WTC11 (cell line): ENCODE data around the gene TPD52L2. TPM values are rescaled to one million over a fixed set of nuclear protein-coding genes. Genes with fewer than 3 reads are reported as not detected.

Experiments used
- ATAC-seq: fragments of 200-7000 bp; cut with Tn5 transposase; 2 replicates; pipeline ENCODE4 v1.10.0; 2021; ENCODE audit warnings: mild to moderate bottlenecking, moderate library complexity
- CTCF ChIA-PET: fragments of 300-600 bp; sonication (Branson Sonifier 250); formaldehyde crosslinking; loops from one replicate; lab custom pipeline; 2021; ENCODE audit warnings: antibody characterized with exemption; lab: Charles Lee
- POLR2A ChIA-PET: fragments of 350-600 bp; sonication (Branson Sonifier 250); formaldehyde crosslinking; loops from one replicate; lab custom pipeline; 2021; ENCODE audit warnings: antibody characterized with exemption; lab: Charles Lee
- DNase-seq: peaks from one replicate; pipeline ENCODE4 v3.0.0; 2021; ENCODE audit warnings: low spot score
- H3K27ac Mint-ChIP-seq: 2 replicates; pipeline ENCODE4 v1.8.0; 2021; ENCODE audit warnings: mixed read lengths
- H3K27me3 Mint-ChIP-seq: 2 replicates; pipeline ENCODE4 v1.8.0; 2021; ENCODE audit warnings: low read depth, mild to moderate bottlenecking, moderate library complexity, mixed read lengths
- H3K36me3 Mint-ChIP-seq: 2 replicates; pipeline ENCODE4 v1.8.0; 2021; ENCODE audit warnings: mixed read lengths
- H3K4me1 Mint-ChIP-seq: 2 replicates; pipeline ENCODE4 v1.8.0; 2022; ENCODE audit warnings: mixed read lengths
- H3K4me3 Mint-ChIP-seq: 2 replicates; pipeline ENCODE4 v1.8.0; 2021; ENCODE audit warnings: mild to moderate bottlenecking, moderate library complexity, mixed read lengths
- H3K9me3 Mint-ChIP-seq: 2 replicates; pipeline ENCODE4 v1.8.0; 2021; ENCODE audit warnings: mixed read lengths
- ARID4B ChIP-seq: sonication (generic); formaldehyde crosslinking; IDR thresholded peaks from 2 replicates; pipeline ENCODE4 v1.8.0; 2023; ENCODE audit warnings: missing genetic modification reagents, mild to moderate bottlenecking, borderline replicate concordance
- CREM ChIP-seq: sonication (generic); formaldehyde crosslinking; IDR thresholded peaks from 2 replicates; pipeline ENCODE4 v1.8.1; 2022; ENCODE audit warnings: mild to moderate bottlenecking, missing genetic modification reagents, moderate library complexity
- FOXJ3 ChIP-seq: sonication (generic); formaldehyde crosslinking; IDR thresholded peaks from 2 replicates; pipeline ENCODE4 v1.9.0; 2021; ENCODE audit warnings: missing genetic modification reagents, mild to moderate bottlenecking, borderline replicate concordance
- FOXK1 ChIP-seq: sonication (generic); formaldehyde crosslinking; IDR thresholded peaks from 2 replicates; pipeline ENCODE4 v1.8.0; 2022; ENCODE audit warnings: mild to moderate bottlenecking, moderate library complexity, missing genetic modification reagents
- FOXP1 ChIP-seq: sonication (generic); formaldehyde crosslinking; IDR thresholded peaks from 2 replicates; pipeline ENCODE4 v1.8.0; 2022; ENCODE audit warnings: missing genetic modification reagents, mild to moderate bottlenecking, moderate library complexity, borderline replicate concordance
- FOXP4 ChIP-seq: sonication (generic); formaldehyde crosslinking; IDR thresholded peaks from 2 replicates; pipeline ENCODE4 v1.8.0; 2022; ENCODE audit warnings: mild to moderate bottlenecking, missing genetic modification reagents
- MXD4 ChIP-seq: fragments of 250-450 bp; sonication (Bioruptor Pico); IDR thresholded peaks from 2 replicates; pipeline ENCODE4 v1.8.0; 2021; ENCODE audit warnings: mild to moderate bottlenecking, moderate library complexity, borderline replicate concordance
- MYBL2 ChIP-seq: sonication (generic); formaldehyde crosslinking; IDR thresholded peaks from 2 replicates; pipeline ENCODE4 v1.8.1; 2023; ENCODE audit warnings: mild to moderate bottlenecking, moderate library complexity, missing genetic modification reagents
- OVOL2 ChIP-seq: fragments of 250-450 bp; sonication (Bioruptor Pico); IDR thresholded peaks from 2 replicates; pipeline ENCODE4 v1.9.0; 2021; ENCODE audit warnings: mild to moderate bottlenecking, borderline replicate concordance
- ZMAT4 ChIP-seq: fragments of 250-450 bp; sonication (Bioruptor Pico); IDR thresholded peaks from 2 replicates; pipeline ENCODE4 v1.9.0; 2021; ENCODE audit warnings: mild to moderate bottlenecking
- ZNF416 ChIP-seq: fragments of 250-450 bp; sonication (Bioruptor Pico); IDR thresholded peaks from 2 replicates; pipeline ENCODE4 v1.9.0; 2021; ENCODE audit warnings: mild to moderate bottlenecking, inconsistent platforms
- ZNF423 ChIP-seq: fragments of 250-450 bp; sonication (Bioruptor Pico); IDR thresholded peaks from 2 replicates; pipeline ENCODE4 v2.1.2; 2022; ENCODE audit warnings: mild to moderate bottlenecking, moderate library complexity
- ZSCAN18 ChIP-seq: fragments of 250-450 bp; sonication (Bioruptor Pico); IDR thresholded peaks from 2 replicates; pipeline ENCODE4 v2.1.2; 2022; ENCODE audit warnings: mild to moderate bottlenecking, moderate library complexity
- total RNA-seq: library from RNA; stranded (reverse); gene quantifications from 3 replicates; pipeline ENCODE4 v1.2.3, GENCODE V29; 2021
- TF ChIP-seq, protein P1 (sequence below): sonication (generic); formaldehyde crosslinking; IDR thresholded peaks from 2 replicates; pipeline ENCODE4 v1.8.1; 2023; ENCODE audit warnings: mild to moderate bottlenecking, missing genetic modification reagents, borderline replicate concordance
- TF ChIP-seq, protein P2 (sequence below): sonication (generic); formaldehyde crosslinking; IDR thresholded peaks from 2 replicates; pipeline ENCODE4 v1.8.0; 2022; ENCODE audit warnings: mild to moderate bottlenecking, missing genetic modification reagents
- TF ChIP-seq, protein P3 (sequence below): sonication (generic); formaldehyde crosslinking; conservative IDR thresholded peaks from 2 replicates; pipeline ENCODE4 v1.8.1; 2023; ENCODE audit warnings: mild to moderate bottlenecking, low read depth, missing genetic modification reagents, moderate library complexity

Gene TPD52L2
- total RNA-seq, 1 experiment from 2014 or later, result 80.8 TPM

- TF ChIP-seq ZSCAN18 (CRISPR knock-in tag) (no peak), FOXP1 (CRISPR knock-in tag) (no peak), CREM (CRISPR knock-in tag) (no peak), ZNF416 (CRISPR knock-in tag) (no peak), FOXK1 (CRISPR knock-in tag) (no peak), MXD4 (CRISPR knock-in tag) (no peak), MYBL2 (CRISPR knock-in tag) (no peak)
These were observed 34.9 kb upstream of the TPD52L2 start (continued) for GRCh38 chr20:63829945-63830835.

DNA sequence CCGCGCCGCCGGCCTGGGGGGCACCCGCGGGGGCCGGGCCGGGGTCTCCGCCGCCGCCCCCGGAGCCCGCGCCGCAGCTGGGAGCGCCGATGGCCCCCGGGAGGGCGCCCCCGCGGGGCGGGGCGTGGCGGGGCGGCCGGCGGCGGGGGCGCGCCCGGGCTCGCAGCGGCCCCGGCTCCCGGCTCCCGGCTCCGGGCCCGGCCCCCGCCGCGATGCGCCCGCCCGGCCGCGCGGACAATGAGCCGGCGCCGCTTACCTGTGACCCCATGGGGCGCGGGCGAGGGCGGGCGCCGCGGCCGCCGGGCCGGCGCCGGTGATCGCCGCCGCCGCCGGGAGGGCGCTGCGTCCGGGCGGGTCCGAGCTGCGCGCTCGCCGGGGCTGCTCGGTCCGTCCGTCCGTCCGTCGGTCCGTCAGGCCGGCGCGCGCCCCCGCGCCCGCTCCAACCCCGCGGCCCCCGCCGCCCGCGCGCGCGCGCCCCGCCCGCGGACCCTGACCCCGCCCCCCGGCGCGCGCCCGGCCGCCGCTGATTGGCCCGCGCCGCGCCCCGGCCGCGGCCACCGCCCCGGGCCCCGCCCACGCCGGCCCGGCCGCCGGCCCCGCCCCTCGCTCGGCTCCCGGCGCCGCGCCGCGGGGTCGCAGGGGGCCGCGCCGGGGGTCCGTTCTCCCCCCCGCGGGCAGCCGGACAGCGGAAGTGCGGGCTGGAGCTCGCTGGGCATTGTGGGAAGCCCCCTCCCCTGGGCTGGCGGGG is 34.1 kb upstream of the TPD52L2 start, which contains the start of gene ZBTB46:
Gene ZBTB46 (minus strand): TSS at position 424 of the 748 bp plus-strand sequence. CDS start 40,507 bp downstream, outside the sequence.
- peak within 1 kb of the TSS; percentile 78 for H3K4me3 Mint-ChIP-seq
- POLR2A ChIA-PET, result interaction anchor here (0.6 kb wide), 1 partner anchor 33 kb away, joined by 3 read pairs; no protein-coding TSS in a partner anchor
- TF ChIP-seq OVOL2 (CRISPR knock-in tag), result no peak
- TF ChIP-seq, protein P1, sequence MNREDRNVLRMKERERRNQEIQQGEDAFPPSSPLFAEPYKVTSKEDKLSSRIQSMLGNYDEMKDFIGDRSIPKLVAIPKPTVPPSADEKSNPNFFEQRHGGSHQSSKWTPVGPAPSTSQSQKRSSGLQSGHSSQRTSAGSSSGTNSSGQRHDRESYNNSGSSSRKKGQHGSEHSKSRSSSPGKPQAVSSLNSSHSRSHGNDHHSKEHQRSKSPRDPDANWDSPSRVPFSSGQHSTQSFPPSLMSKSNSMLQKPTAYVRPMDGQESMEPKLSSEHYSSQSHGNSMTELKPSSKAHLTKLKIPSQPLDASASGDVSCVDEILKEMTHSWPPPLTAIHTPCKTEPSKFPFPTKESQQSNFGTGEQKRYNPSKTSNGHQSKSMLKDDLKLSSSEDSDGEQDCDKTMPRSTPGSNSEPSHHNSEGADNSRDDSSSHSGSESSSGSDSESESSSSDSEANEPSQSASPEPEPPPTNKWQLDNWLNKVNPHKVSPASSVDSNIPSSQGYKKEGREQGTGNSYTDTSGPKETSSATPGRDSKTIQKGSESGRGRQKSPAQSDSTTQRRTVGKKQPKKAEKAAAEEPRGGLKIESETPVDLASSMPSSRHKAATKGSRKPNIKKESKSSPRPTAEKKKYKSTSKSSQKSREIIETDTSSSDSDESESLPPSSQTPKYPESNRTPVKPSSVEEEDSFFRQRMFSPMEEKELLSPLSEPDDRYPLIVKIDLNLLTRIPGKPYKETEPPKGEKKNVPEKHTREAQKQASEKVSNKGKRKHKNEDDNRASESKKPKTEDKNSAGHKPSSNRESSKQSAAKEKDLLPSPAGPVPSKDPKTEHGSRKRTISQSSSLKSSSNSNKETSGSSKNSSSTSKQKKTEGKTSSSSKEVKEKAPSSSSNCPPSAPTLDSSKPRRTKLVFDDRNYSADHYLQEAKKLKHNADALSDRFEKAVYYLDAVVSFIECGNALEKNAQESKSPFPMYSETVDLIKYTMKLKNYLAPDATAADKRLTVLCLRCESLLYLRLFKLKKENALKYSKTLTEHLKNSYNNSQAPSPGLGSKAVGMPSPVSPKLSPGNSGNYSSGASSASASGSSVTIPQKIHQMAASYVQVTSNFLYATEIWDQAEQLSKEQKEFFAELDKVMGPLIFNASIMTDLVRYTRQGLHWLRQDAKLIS, result no peak
- no peak for TF ChIP-seq ARID4B (CRISPR knock-in tag)
- TF ChIP-seq ZMAT4 (CRISPR knock-in tag), result no peak
- peak; percentile 97 for TF ChIP-seq ZNF423 (CRISPR knock-in tag)
- TF ChIP-seq FOXJ3 (CRISPR knock-in tag), result no peak
- TF ChIP-seq, protein P2, sequence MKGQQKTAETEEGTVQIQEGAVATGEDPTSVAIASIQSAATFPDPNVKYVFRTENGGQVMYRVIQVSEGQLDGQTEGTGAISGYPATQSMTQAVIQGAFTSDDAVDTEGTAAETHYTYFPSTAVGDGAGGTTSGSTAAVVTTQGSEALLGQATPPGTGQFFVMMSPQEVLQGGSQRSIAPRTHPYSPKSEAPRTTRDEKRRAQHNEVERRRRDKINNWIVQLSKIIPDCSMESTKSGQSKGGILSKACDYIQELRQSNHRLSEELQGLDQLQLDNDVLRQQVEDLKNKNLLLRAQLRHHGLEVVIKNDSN (CRISPR knock-in tag), result no peak
- TF ChIP-seq, protein P3, sequence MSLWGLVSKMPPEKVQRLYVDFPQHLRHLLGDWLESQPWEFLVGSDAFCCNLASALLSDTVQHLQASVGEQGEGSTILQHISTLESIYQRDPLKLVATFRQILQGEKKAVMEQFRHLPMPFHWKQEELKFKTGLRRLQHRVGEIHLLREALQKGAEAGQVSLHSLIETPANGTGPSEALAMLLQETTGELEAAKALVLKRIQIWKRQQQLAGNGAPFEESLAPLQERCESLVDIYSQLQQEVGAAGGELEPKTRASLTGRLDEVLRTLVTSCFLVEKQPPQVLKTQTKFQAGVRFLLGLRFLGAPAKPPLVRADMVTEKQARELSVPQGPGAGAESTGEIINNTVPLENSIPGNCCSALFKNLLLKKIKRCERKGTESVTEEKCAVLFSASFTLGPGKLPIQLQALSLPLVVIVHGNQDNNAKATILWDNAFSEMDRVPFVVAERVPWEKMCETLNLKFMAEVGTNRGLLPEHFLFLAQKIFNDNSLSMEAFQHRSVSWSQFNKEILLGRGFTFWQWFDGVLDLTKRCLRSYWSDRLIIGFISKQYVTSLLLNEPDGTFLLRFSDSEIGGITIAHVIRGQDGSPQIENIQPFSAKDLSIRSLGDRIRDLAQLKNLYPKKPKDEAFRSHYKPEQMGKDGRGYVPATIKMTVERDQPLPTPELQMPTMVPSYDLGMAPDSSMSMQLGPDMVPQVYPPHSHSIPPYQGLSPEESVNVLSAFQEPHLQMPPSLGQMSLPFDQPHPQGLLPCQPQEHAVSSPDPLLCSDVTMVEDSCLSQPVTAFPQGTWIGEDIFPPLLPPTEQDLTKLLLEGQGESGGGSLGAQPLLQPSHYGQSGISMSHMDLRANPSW, result no peak
- TF ChIP-seq FOXP4 (CRISPR knock-in tag), result no peak

More for the DNA sequence above, 34.1 kb upstream of the TPD52L2 start, which contains the start of gene ZBTB46:
- Mint-ChIP-seq H3K36me3 (no peaks in the 10 kb centered on the region), H3K27me3 (peaks cover 42% of the 10 kb centered on the region), H3K27ac (no peak within 1 kb of the TSS), H3K4me1 (peaks cover 32% of the 10 kb centered on the region), H3K9me3 (no peaks in the 10 kb centered on the region)
- ATAC-seq (peak; percentile 8), DNase-seq (peak; percentile 42)
- CTCF ChIA-PET, result interaction anchor here (0.6 to 2.7 kb wide), 3 partner anchors 28 to 56 kb away, joined by 3 to 9 read pairs (median 4); no protein-coding TSS in a partner anchor
